HG03097 (cell line): ENCODE data around the gene KCNJ15.

Experiments used
- ATAC-seq: cut with Tn5 transposase; IDR thresholded peaks from one replicate; pipeline ENCODE4 v1.9.1; 2021; ENCODE audit not compliant: unreplicated experiment, low FRiP score

Gene KCNJ15

GRCh38 chr21:38351176-38351959, 94.6 kb downstream of the KCNJ15 start:
- no peak for ATAC-seq

- no peak for ATAC-seq
These were observed 95.2 kb downstream of the KCNJ15 start for GRCh38 chr21:38351961-38352521.

- no peak for ATAC-seq
These were observed 95.9 kb downstream of the KCNJ15 start for GRCh38 chr21:38352536-38353219.

- ATAC-seq = no peak
These were observed 97.4 kb downstream of the KCNJ15 start for GRCh38 chr21:38354231-38354630.

GRCh38 chr21:38354746-38355145, 98.0 kb downstream of the KCNJ15 start:
- ATAC-seq = no peak

GRCh38 chr21:38355353-38355752, 98.6 kb downstream of the KCNJ15 start:
- ATAC-seq = no peak

- ATAC-seq = no peak
These were observed 99.4 kb downstream of the KCNJ15 start for GRCh38 chr21:38355992-38356781.
